ENCODE data around the gene PTRH2.

The PTRH2 gene

DNA sequence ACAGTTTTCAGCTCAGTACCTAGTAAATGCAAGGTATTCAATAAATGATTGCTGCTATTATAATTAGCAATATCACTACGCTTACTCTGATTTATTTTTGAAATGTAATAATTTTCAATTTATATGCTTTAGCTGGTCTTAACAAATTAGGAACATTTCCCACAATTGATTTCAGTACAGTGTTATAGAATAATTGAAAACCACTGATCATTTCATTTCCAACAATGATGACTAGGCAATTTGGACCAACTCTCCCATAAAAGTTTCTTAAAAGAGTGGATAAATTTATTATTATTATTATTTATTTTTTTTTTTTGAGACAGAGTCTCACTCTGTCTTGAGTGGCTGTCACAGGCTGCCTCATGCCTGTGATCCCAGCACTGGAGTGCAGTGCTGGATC lies 41.4 kb upstream of the PTRH2 start:
- no peaks in the 10 kb centered on the region for H3K4me1 ChIP-seq (ENCODE audit: control insufficient read depth in 1 of 2, insufficient read depth in 2 of 2, low read length in 2 of 2)
- no peak for DNase-seq
- no peak overlapping the region for H3K4ac ChIP-seq (ENCODE audit: low read depth, low read length)
- H3K79me2 ChIP-seq (ENCODE audit: control insufficient read depth, insufficient read depth, low read length, poor library complexity) = no peaks in the 10 kb centered on the region
- H3K36me3 ChIP-seq (ENCODE audit: control insufficient read depth in 1 of 2, insufficient read depth in 2 of 2, low read length in 2 of 2) = no peaks in the 10 kb centered on the region
- H3K4me3 ChIP-seq (ENCODE audit: low read depth, low read length) = no peak overlapping the region
- no CpG with 5 or more reads among the region's 1 CpG for WGBS (ENCODE audit: extremely low coverage, insufficient coverage, insufficient read length)
- H4K8ac ChIP-seq (ENCODE audit: low read depth, low read length) = no peak overlapping the region
- no peak overlapping the region for H3K4me2 ChIP-seq (ENCODE audit: low read length)
- no peak overlapping the region for H2BK12ac ChIP-seq (ENCODE audit: low read length)
- no peak overlapping the region for H4K12ac ChIP-seq (ENCODE audit: low read depth, low read length)
- no peak overlapping the region for H4K91ac ChIP-seq (ENCODE audit: low read depth, low read length)
- H3K23ac ChIP-seq (ENCODE audit: low read length) = no peak overlapping the region
- H3K9ac ChIP-seq (ENCODE audit: low read length) = no peak overlapping the region
- H2AK5ac ChIP-seq (ENCODE audit: low read length) = no peak overlapping the region
- no peak overlapping the region for H3K18ac ChIP-seq (ENCODE audit: low read length)
- no peak overlapping the region for H2BK120ac ChIP-seq (ENCODE audit: insufficient read depth, low read length, poor library complexity)
- no peak overlapping the region for H3K27ac ChIP-seq (ENCODE audit: low read depth, low read length)
- no peaks in the 10 kb centered on the region for H3K9me3 ChIP-seq (ENCODE audit: insufficient read depth, low read depth, low read length)
- H2BK5ac ChIP-seq (ENCODE audit: low read depth, low read length, poor library complexity) = no peak overlapping the region
- no peak overlapping the region for H2AFZ ChIP-seq (ENCODE audit: insufficient read depth, low read length, poor library complexity)
- no peak overlapping the region for H3K14ac ChIP-seq (ENCODE audit: low read length)
- peaks cover 2% of the 10 kb centered on the region for H3K79me1 ChIP-seq (ENCODE audit: low read length)
- H3K27me3 ChIP-seq (ENCODE audit: insufficient read depth, low read length) = no peaks in the 10 kb centered on the region

DNA sequence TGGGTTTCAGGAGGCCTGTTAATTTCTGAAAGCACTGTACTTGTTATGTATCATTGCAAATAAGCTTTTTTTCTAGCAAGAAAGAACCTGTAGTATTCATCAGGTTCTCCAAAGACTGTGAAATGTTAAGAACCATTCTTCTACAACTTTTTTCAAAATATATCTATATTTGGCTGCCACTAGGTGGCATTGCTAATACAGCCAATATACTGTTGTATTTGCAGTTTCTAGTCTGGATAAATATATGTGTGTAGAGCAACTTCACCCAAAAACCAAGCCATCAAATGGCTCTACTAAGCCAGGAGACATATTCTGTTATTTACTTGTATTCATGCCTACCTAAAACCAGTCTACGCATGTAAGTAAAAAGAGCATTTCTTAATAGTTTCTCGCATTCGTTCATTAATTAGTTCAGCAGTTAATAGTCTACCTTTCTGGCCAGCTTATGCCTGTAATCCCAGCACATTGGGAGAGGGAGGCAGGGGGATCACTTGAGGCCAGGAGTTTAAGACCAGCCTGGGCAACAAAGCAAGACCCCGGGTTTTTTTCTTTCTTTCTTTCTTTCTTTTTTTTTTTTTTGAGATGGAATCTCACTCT lies 39.7 kb upstream of the PTRH2 start:
- no peak overlapping the region for H3K4ac ChIP-seq (ENCODE audit: low read depth, low read length)
- no peak overlapping the region for H4K12ac ChIP-seq (ENCODE audit: low read depth, low read length)
- no peaks in the 10 kb centered on the region for H3K4me1 ChIP-seq (ENCODE audit: control insufficient read depth in 1 of 2, insufficient read depth in 2 of 2, low read length in 2 of 2)
- H3K9ac ChIP-seq (ENCODE audit: low read length) = no peak overlapping the region
- no peak overlapping the region for H2AK5ac ChIP-seq (ENCODE audit: low read length)
- H4K91ac ChIP-seq (ENCODE audit: low read depth, low read length) = no peak overlapping the region
- H3K23ac ChIP-seq (ENCODE audit: low read length) = no peak overlapping the region
- no peak overlapping the region for H3K14ac ChIP-seq (ENCODE audit: low read length)
- no peak overlapping the region for H3K27ac ChIP-seq (ENCODE audit: low read depth, low read length)
- no peaks in the 10 kb centered on the region for H3K79me2 ChIP-seq (ENCODE audit: control insufficient read depth, insufficient read depth, low read length, poor library complexity)
- H3K9me3 ChIP-seq (ENCODE audit: insufficient read depth, low read depth, low read length) = peaks cover 2% of the 10 kb centered on the region
- no peaks in the 10 kb centered on the region for H3K27me3 ChIP-seq (ENCODE audit: insufficient read depth, low read length)
- no peak overlapping the region for H4K8ac ChIP-seq (ENCODE audit: low read depth, low read length)
- peaks cover 2% of the 10 kb centered on the region for H3K79me1 ChIP-seq (ENCODE audit: low read length)
- H2AFZ ChIP-seq (ENCODE audit: insufficient read depth, low read length, poor library complexity) = no peak overlapping the region
- no peak overlapping the region for H2BK5ac ChIP-seq (ENCODE audit: low read depth, low read length, poor library complexity)
- H3K36me3 ChIP-seq (ENCODE audit: control insufficient read depth in 1 of 2, insufficient read depth in 2 of 2, low read length in 2 of 2) = peaks cover 2 to 3% of the 10 kb centered on the region in 2 experiments
- no peak overlapping the region for H3K4me3 ChIP-seq (ENCODE audit: low read depth, low read length)
- H2BK120ac ChIP-seq (ENCODE audit: insufficient read depth, low read length, poor library complexity) = no peak overlapping the region
- peak in 1 of 2 donors; percentile 67 for DNase-seq
- H3K4me2 ChIP-seq (ENCODE audit: low read length) = no peak overlapping the region
- WGBS (ENCODE audit: extremely low coverage, insufficient coverage, insufficient read length) = no CpG with 5 or more reads among the region's 4 CpGs
- no peak overlapping the region for H2BK12ac ChIP-seq (ENCODE audit: low read length)
- H3K18ac ChIP-seq (ENCODE audit: low read length) = no peak overlapping the region

DNA sequence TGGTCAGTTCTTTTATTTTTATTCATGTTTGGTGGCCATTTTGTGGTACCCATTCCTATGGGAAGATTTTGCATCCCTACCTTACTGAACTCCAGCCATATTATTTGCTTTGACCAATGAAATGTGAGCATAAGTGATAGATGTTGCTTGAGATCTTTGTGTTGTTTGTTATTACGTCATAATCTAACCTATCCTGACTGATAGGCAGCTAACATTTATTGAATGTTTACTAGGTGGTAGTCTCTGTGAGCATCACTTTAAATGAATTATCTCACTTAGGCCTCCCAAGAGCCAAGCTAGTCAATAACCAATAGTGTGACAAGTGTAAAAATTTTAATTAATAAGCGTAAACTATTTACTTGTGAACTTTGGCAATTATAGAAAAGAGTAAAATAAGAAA lies 37.8 kb upstream of the PTRH2 start:
- H4K91ac ChIP-seq (ENCODE audit: low read depth, low read length) = no peak overlapping the region
- H3K4me3 ChIP-seq (ENCODE audit: low read depth, low read length) = no peak overlapping the region
- H3K79me2 ChIP-seq (ENCODE audit: control insufficient read depth, insufficient read depth, low read length, poor library complexity) = no peaks in the 10 kb centered on the region
- H3K27ac ChIP-seq (ENCODE audit: low read depth, low read length) = no peak overlapping the region
- no peak overlapping the region for H3K9ac ChIP-seq (ENCODE audit: low read length)
- H2AK5ac ChIP-seq (ENCODE audit: low read length) = no peak overlapping the region
- no peak overlapping the region for H3K23ac ChIP-seq (ENCODE audit: low read length)
- no peak overlapping the region for H2BK12ac ChIP-seq (ENCODE audit: low read length)
- no peak overlapping the region for H4K8ac ChIP-seq (ENCODE audit: low read depth, low read length)
- H3K4ac ChIP-seq (ENCODE audit: low read depth, low read length) = no peak overlapping the region
- H3K14ac ChIP-seq (ENCODE audit: low read length) = no peak overlapping the region
- H2BK5ac ChIP-seq (ENCODE audit: low read depth, low read length, poor library complexity) = no peak overlapping the region
- no CpG with 5 or more reads among the region's 2 CpGs for WGBS (ENCODE audit: extremely low coverage, insufficient coverage, insufficient read length)
- H3K4me1 ChIP-seq (ENCODE audit: control insufficient read depth in 1 of 2, insufficient read depth in 2 of 2, low read length in 2 of 2) = no peaks in the 10 kb centered on the region
- H3K4me2 ChIP-seq (ENCODE audit: low read length) = no peak overlapping the region
- H3K36me3 ChIP-seq (ENCODE audit: control insufficient read depth in 1 of 2, insufficient read depth in 2 of 2, low read length in 2 of 2) = peaks cover 2 to 3% of the 10 kb centered on the region in 2 experiments
- peaks cover 2% of the 10 kb centered on the region for H3K9me3 ChIP-seq (ENCODE audit: insufficient read depth, low read depth, low read length)
- H2BK120ac ChIP-seq (ENCODE audit: insufficient read depth, low read length, poor library complexity) = no peak overlapping the region
- H3K27me3 ChIP-seq (ENCODE audit: insufficient read depth, low read length) = no peaks in the 10 kb centered on the region
- no peaks in the 10 kb centered on the region for H3K79me1 ChIP-seq (ENCODE audit: low read length)
- H3K18ac ChIP-seq (ENCODE audit: low read length) = no peak overlapping the region
- H2AFZ ChIP-seq (ENCODE audit: insufficient read depth, low read length, poor library complexity) = no peak overlapping the region
- no peak for DNase-seq
- H4K12ac ChIP-seq (ENCODE audit: low read depth, low read length) = no peak overlapping the region

DNA sequence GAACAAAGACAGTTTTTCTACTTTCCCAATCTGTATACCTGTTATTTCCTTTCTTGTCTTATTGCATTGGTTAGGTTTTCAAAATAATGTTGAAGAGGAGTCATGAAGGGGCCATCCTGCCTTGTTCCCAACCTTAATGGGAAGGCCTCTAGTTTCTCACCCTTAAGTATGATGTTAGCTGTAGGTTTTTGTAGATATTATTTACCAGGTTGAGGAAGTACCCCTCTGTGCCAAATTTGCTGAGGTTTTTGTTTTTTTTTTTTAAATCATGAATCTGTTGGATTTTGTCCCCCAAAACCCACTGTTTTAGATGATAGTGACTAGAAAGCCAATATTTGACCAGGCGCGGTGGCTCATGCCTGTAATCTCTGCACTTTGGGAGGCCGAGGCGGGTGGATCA lies 36.6 kb upstream of the PTRH2 start:
- Histone ChIP-seq H3K79me2 (ENCODE audit: control insufficient read depth, insufficient read depth, low read length, poor library complexity) (no peaks in the 10 kb centered on the region), H2AFZ (ENCODE audit: insufficient read depth, low read length, poor library complexity) (no peak overlapping the region), H3K4ac (ENCODE audit: low read depth, low read length) (no peak overlapping the region), H3K9ac (ENCODE audit: low read length) (no peak overlapping the region), H4K91ac (ENCODE audit: low read depth, low read length) (no peak overlapping the region), H2BK12ac (ENCODE audit: low read length) (no peak overlapping the region), H3K27me3 (ENCODE audit: insufficient read depth, low read length) (no peaks in the 10 kb centered on the region), H3K79me1 (ENCODE audit: low read length) (no peaks in the 10 kb centered on the region), H3K4me1 (ENCODE audit: control insufficient read depth in 1 of 2, insufficient read depth in 2 of 2, low read length in 2 of 2) (no peaks in the 10 kb centered on the region), H3K9me3 (ENCODE audit: insufficient read depth, low read depth, low read length) (peaks cover 2% of the 10 kb centered on the region), H4K12ac (ENCODE audit: low read depth, low read length) (no peak overlapping the region), H3K36me3 (ENCODE audit: control insufficient read depth in 1 of 2, insufficient read depth in 2 of 2, low read length in 2 of 2) (peaks cover 2 to 3% of the 10 kb centered on the region in 2 experiments), H3K4me3 (ENCODE audit: low read depth, low read length) (no peak overlapping the region), H3K18ac (ENCODE audit: low read length) (no peak overlapping the region), H3K14ac (ENCODE audit: low read length) (no peak overlapping the region), H2BK5ac (ENCODE audit: low read depth, low read length, poor library complexity) (no peak overlapping the region), H2AK5ac (ENCODE audit: low read length) (no peak overlapping the region), H4K8ac (ENCODE audit: low read depth, low read length) (no peak overlapping the region), H3K27ac (ENCODE audit: low read depth, low read length) (no peak overlapping the region), H3K23ac (ENCODE audit: low read length) (no peak overlapping the region), H2BK120ac (ENCODE audit: insufficient read depth, low read length, poor library complexity) (no peak overlapping the region), H3K4me2 (ENCODE audit: low read length) (no peak overlapping the region)
- no CpG with 5 or more reads among the region's 4 CpGs for WGBS (ENCODE audit: extremely low coverage, insufficient coverage, insufficient read length)
- DNase-seq = no peak
